Testis (tissue), 2 donors: Measurements from ENCODE around the gene ELOVL1.

ENCODE experiments used
- CTCF ChIP-seq, 3 experiments: fragments of 450-650 bp in 2 of 3; fragments of 200-600 bp in 1 of 3; sonication (generic) in 1 of 3; IDR thresholded peaks; one replicate each; pipeline ENCODE4 v1.5.1; 2016 to 2019; ENCODE audit warnings: antibody characterized with exemption in 3 of 3, mild to moderate bottlenecking in 2 of 3, moderate library complexity in 1 of 3
- POLR2A ChIP-seq: fragments of 450-650 bp; IDR thresholded peaks from one replicate; pipeline ENCODE4 v1.6.1; 2017; ENCODE audit warnings: antibody characterized with exemption, mild to moderate bottlenecking, moderate library complexity

GRCh38 chr1:43367026-43367903 lies 546 bp downstream of the ELOVL1 start:
- TF ChIP-seq CTCF (IDR thresholded peaks at IDR 0.05): peak in 1 of 3 experiments; percentile 4
- TF ChIP-seq POLR2A: no peak
